ENCODE results near the gene ZKSCAN7. TPM values are rescaled to one million over a fixed set of nuclear protein-coding genes. Genes with fewer than 3 reads are reported as not detected.
"Not testable (repeated sequence)": the region's sequence is repeated elsewhere in the genome, so short reads cannot be mapped to it uniquely, and the experiment has no call there.

ZKSCAN7 gene
- total RNA-seq, 2 donors from 2014 or later: 2.8 TPM

DNA sequence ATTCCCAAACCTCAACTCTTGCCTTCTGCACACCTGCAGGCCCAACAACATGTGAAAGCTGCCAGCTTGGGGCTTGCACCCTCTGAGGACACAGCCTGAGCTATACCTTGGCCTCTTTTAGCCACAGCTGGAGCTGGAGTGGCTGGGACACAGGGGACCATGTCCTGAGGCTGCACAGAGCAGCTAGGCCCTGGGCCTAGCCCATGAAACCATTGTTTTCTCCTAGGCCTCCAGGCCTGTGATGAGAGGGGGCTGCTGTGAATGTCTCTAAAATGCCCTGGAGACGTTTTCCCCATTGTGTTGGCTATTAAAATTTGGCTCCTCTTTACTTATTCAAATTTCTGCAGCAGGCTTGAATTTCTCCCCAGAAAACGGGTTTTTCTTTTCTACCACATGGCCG, 7.2 kb downstream of the ZKSCAN7 start:
- DNase-seq (no peak), ATAC-seq (no peak)
- intact Hi-C loops (cut with DNase I): no loop called here

GRCh38 chr3:44568561-44568960, 13.6 kb downstream of the ZKSCAN7 start:
- intact Hi-C loops (cut with DNase I): no loop called here
- DNase-seq (no peak), ATAC-seq (no peak)

DNA sequence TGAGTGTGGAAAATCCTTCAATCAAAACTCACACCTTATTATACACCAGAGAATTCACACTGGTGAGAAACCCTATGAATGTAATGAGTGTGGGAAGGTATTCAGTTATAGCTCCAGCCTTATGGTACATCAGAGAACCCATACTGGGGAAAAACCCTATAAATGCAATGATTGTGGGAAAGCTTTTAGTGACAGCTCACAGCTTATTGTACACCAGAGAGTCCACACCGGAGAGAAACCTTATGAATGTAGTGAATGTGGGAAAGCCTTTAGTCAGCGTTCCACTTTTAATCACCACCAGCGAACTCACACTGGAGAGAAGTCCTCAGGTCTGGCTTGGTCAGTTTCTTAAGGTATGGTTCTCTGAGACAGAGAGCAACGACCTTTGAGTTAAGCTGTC, 16.0 kb downstream of the ZKSCAN7 start:
- intact Hi-C loops (cut with DNase I): no loop called here
- ATAC-seq (no peak), DNase-seq (no peak)

GRCh38 chr3:44576613-44577012, 21.6 kb downstream of the ZKSCAN7 start:
- peak in 1 of 2 donors; percentile 79 for ATAC-seq
- intact Hi-C loops (cut with DNase I): no loop called here
- no peak for DNase-seq

DNA sequence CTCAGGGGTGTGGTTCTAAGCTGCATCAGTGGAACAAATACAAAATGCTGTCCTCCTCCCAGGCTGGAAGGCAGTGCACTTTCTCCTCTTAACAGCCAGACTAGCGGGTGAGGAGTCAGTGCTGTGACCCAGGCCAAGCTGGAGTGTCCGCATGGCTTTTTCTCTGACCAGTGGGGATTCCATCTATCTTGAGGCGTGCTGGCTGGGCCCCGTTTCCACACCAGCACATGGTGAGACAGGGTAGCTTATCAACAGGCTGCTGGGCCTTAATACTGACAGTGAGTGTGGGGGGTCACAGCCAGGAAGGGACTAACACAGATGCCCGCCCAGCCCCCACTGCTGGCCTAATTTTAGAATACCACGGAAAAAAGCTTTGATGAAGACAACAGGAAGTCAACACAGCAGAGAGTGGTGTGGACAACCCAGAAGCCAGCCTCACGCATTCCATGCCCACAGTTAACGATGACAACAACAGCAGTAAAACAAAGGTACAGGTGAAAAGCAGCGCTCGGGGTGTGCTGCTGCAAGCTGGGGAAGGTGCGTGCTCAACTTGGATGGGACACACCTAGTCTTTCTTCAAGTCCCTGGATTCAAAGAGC, 22.5 kb downstream of the ZKSCAN7 start:
- ATAC-seq: peak in 1 of 2 donors; percentile 54
- intact Hi-C loops (cut with DNase I); DNase-seq: not testable (repeated sequence)

DNA sequence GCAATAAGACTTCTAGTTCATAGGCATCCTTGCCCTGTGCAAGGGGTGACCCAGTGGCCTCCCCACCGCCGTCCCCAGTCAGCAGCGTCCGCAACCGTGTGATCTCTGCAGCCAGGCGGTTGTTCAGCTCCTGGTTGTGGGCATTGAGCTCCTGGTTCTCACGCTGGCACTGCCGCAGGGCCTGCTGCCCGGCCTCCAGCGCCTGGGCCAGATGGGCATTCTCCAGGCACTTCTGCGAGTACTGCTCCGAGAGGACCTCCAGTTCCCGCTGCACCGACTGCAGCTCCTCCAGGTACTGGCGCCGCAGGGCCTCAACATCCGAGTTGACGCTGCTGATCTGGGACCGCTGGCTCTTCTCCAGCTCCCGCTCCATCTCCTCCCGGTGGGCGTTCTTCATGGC, 23.3 kb downstream of the ZKSCAN7 start:
- DNase-seq; intact Hi-C loops (cut with DNase I): not testable (repeated sequence)

GRCh38 chr3:44578924-44579515, 24.0 kb downstream of the ZKSCAN7 start:
- ATAC-seq; intact Hi-C loops (cut with DNase I); DNase-seq: not testable (repeated sequence)

More for the DNA sequence above, 23.3 kb downstream of the ZKSCAN7 start:
- not testable (repeated sequence) for ATAC-seq

GRCh38 chr3:44579749-44580148, 24.8 kb downstream of the ZKSCAN7 start:
- DNase-seq; intact Hi-C loops (cut with DNase I); ATAC-seq: not testable (repeated sequence)

DNA sequence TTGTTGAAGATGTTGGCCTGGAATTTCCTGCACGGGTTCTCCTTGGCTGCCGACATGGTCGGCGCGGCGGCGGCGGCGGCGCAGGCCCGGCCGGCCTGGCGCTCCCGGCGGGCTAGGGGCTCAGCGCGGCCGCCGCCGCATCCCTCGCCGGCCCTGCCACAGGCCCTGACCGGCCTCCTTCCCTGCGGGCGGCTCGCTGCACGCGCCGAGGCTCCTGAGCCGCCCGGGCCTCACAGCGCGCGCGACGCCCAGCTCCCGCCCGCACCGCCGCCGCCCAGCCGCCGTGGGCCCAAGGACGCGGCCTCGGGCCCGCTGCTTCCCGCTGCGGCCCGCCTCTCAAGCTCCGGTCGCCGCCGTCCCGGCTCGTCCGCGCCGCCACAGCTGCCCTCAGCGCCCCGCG, 26.0 kb downstream of the ZKSCAN7 start:
- intact Hi-C loops (cut with DNase I); ATAC-seq; DNase-seq: not testable (repeated sequence)

DNA sequence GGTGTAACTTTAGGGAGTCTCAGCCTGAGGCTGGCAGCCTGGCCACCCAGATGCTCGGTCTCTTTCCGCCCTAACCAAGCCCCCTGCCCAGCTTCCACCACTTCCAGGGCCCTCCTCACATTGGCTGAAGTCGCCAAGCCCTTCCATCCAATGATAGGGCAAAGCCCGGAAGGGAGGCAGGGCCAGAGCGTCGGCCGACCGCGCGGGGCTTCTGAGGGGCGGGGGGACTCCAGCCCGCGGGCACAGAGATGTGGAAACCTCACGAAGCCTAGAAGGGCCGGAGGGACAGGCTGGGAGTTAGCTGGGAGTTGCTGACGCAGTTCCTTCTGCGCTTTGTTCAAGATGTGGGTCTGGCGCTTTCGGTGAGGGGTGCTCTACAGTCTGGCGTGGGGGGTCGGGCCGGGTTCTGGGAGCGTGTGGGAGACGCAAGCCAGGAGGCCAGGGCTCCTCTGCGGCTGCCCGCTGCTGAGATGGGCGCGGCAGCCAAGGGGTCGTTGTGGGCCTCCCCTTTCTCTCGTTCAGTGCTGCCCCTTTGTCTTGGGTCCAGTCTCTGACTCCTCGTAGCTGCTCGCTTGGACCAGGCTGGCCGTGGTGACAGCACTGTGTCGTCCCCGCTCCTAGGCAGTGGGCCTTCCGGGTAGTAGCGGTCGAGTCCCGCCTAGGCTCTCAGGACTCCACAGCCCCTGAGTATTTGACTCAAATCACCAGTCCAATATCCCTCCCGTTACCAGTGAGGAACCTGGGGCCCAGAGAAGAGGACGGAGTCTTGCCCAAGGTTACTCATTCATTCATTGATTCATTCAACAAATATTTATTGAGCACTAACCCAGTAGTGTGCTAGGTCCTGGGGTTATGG, 29.9 kb downstream of the ZKSCAN7 start, which contains the start of gene ZNF660:
ZNF660 (plus strand) TSS at position 319 of the 856 bp plus-strand sequence. CDS start 9,230 bp downstream, outside the sequence.
- DNase-seq (peak; percentile 78), ATAC-seq (peak; percentile 98)
- intact Hi-C loops (cut with DNase I): no loop called here

DNA sequence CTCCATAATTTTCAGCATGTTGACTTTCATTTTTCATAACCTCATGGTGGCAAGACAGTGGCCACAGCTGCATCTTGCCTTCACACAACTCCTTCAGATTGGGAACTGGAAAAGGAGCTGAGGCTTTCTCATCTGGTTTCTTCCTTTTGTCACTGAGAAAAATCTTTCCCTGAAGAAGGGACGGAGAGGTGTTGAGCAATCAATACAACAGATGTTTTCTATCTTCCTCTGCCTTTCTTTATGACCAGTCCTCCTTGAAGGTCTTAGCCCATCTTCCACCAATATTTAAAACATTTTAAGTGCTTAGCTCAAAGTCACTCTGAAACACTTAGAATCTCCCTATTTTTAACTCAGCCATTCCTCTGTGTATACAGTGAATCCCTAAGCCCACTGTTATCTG, 41.6 kb downstream of the ZKSCAN7 start:
- DNase-seq (no peak), ATAC-seq (no peak)
- intact Hi-C loops (cut with DNase I): no loop called here

DNA sequence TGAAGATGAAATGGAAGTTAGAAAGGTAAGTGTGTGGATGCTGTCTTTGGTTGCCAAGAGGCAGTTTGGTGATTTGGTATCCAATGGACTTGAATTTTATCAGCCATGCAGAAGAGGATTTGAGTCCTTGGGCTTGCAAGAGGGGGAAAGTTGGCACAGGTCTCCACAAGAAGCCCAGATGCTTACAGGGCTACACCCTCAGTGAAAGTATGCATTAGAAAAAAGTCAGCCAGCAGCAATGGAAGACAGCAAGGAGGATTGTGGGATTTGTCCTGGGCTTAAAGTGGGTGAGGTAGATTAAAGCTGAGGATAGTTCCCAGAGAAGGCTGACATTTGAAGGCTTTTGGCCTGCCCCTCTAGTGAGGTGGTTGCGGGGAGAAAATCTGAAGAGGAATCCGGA, 46.8 kb downstream of the ZKSCAN7 start:
- intact Hi-C loops (cut with DNase I): no loop called here
- ATAC-seq: no peak
- no peak for DNase-seq

DNA sequence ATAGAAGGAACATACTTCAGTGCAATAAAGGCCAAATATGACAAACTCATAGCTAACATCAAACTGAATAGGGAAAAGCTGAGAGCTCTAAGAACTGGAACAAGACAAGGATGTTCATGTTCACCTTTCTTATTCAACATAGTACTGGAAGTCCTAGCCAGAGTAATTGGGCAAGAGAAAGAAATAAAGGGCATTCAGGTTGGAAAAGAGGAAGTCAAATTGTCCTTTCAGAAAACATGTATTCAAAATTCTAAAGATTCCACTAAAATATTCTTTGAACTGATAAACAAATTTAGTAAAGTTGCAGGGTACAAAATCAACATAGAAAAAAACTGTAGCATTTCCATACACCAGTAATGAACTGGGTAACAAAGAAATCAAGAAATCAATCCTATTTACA, 57.7 kb downstream of the ZKSCAN7 start:
- intact Hi-C loops (cut with DNase I): no loop called here
- ATAC-seq (no peak), DNase-seq (no peak)

Other genes starting within 250 kb of the ZKSCAN7 start
- gene TCAIM, start 216.4 kb upstream of the ZKSCAN7 start, total RNA-seq: 10 to 100 TPM; 22.9 to 26.7 TPM
- gene ZNF445, start 77.5 kb upstream of the ZKSCAN7 start, total RNA-seq: 10 to 100 TPM; 11.1 to 13.5 TPM
- gene ZNF660, start 29.8 kb downstream of the ZKSCAN7 start, total RNA-seq: 1 to 10 TPM; 1.8 to 2.5 TPM
- gene ZNF197, start 69.8 kb downstream of the ZKSCAN7 start, total RNA-seq: 10 to 100 TPM; 10.7 to 13.1 TPM
- gene ZNF35, start 93.5 kb downstream of the ZKSCAN7 start, total RNA-seq: 10 to 100 TPM in 1 of 2 donors, 1 to 10 TPM in 1; 4.9 to 13.5 TPM
- 1 to 10 TPM; 3.4 to 4.4 TPM for gene ZNF502, start 157.5 kb downstream of the ZKSCAN7 start, total RNA-seq
- 1 to 10 TPM; 4.0 to 5.0 TPM for gene ZNF501, start 174.4 kb downstream of the ZKSCAN7 start, total RNA-seq
- 10 to 100 TPM; 26.2 to 27.0 TPM for gene KIAA1143, start 206.4 kb downstream of the ZKSCAN7 start, total RNA-seq
- 1 to 10 TPM in 1 of 2 donors, under 1 TPM in 1; 0.34 to 1.4 TPM for gene KIF15, start 206.6 kb downstream of the ZKSCAN7 start, total RNA-seq

All from left cardiac atrium (tissue), 4 donors.